HepG2 (cell line): ENCODE measurements around the gene CNDP1. TPM values are rescaled to one million over a fixed set of nuclear protein-coding genes. Genes with fewer than 3 reads are reported as not detected.
A peak's percentile ranks its signal among the peaks of the same experiment; 100 is the strongest.

Experiments
- ATAC-seq: fragments of 200-7000 bp; cut with Tn5 transposase; 3 replicates; pipeline ENCODE4 v1.9.1; 2020; ENCODE audit warnings: mild to moderate bottlenecking, moderate library complexity
- BruUV-seq: library from RNA; stranded (reverse); fragments of 400-500 nt; replicated peaks from 2 replicates; lab custom pipeline; 2021; lab: Mats Ljungman, UMichigan
- CTCF ChIA-PET: fragments of 300-600 bp; formaldehyde crosslinking; extraction: SDS; loops from one replicate; lab custom pipeline; 2021; ENCODE audit warnings: low total read pairs, inconsistent platforms, low intra/inter-chr PET ratio; lab: Yijun Ruan, JAX
- POLR2A ChIA-PET: fragments of 350-600 bp; sonication (Branson Sonifier 250); formaldehyde crosslinking; loops from one replicate; lab custom pipeline; 2020; ENCODE audit warnings: antibody characterized with exemption, inconsistent platforms; lab: Yijun Ruan, JAX
- DNase-seq: peaks from one replicate; pipeline ENCODE4 v3.0.0-alpha.2; 2015; ENCODE audit warnings: low spot score
- FAIRE-seq: peaks from 3 replicates; lab custom pipeline; 2011; peaks lifted over from hg19 to GRCh38; lab: Jason Lieb, UNC
- H2AFZ ChIP-seq: one replicate; pipeline ENCODE4 v1.6.1; 2011; ENCODE audit warnings: low read length, inconsistent platforms
- H3K27ac ChIP-seq: fragments of 300-600 bp; 3 replicates; pipeline ENCODE4 v1.8.0; 2011; ENCODE audit warnings: mixed run types, mild to moderate bottlenecking, mixed read lengths, low read length, inconsistent platforms; ENCODE audit not compliant: insufficient read depth; ENCODE audit errors: extremely low read length
- H3K27me3 ChIP-seq, 2 experiments: fragments of 200-600 bp in 1 of 2; 2 replicates in 1 of 2; 3 replicates in 1 of 2; pipeline versions ENCODE4 v1.6.0 to v1.8.0; 2011; ENCODE audit warnings: low read length in 2 of 2, mild to moderate bottlenecking in 2 of 2, moderate library complexity in 2 of 2, inconsistent platforms in 1 of 2; ENCODE audit not compliant: insufficient read depth in 2 of 2, control insufficient read depth in 1 of 2
- H3K36me3 ChIP-seq, 2 experiments: fragments of 200-600 bp in 1 of 2; replicated peaks in 1 of 2; 2 replicates in 1 of 2; 3 replicates in 1 of 2; pipeline versions ENCODE4 v1.5.1 to v1.8.0; 2011; ENCODE audit warnings: low read length in 2 of 2, inconsistent platforms in 1 of 2; ENCODE audit not compliant: insufficient read depth in 2 of 2, control insufficient read depth in 1 of 2
- H3K4me1 ChIP-seq: 2 replicates; pipeline ENCODE4 v1.5.1; 2012; ENCODE audit warnings: low read length, inconsistent platforms; ENCODE audit not compliant: insufficient read depth
- H3K4me2 ChIP-seq: 2 replicates; pipeline ENCODE4 v1.6.0; 2011; ENCODE audit warnings: low read depth, low read length, inconsistent platforms
- H3K4me3 ChIP-seq, 3 experiments: fragments of 200-600 bp in 1 of 3; sonication (generic), shearing (Covaris generic) in 1 of 3; replicated peaks in 1 of 3; 2 replicates each; pipeline ENCODE4 v1.5.1; 2011 to 2016; ENCODE audit warnings: low read length in 3 of 3, inconsistent platforms in 2 of 3, low read depth in 2 of 3, mild to moderate bottlenecking in 2 of 3, control low read depth in 1 of 3, mixed read lengths in 1 of 3; ENCODE audit not compliant: insufficient read depth in 1 of 3
- H3K79me2 ChIP-seq: one replicate; pipeline ENCODE4 v1.6.1; 2011; ENCODE audit warnings: low read length, inconsistent platforms; ENCODE audit not compliant: insufficient read depth
- H3K9ac ChIP-seq: 2 replicates; pipeline ENCODE4 v1.6.0; 2011; ENCODE audit warnings: mild to moderate bottlenecking, low read depth, low read length, inconsistent platforms; ENCODE audit not compliant: insufficient read depth
- H3K9me3 ChIP-seq: 2 replicates; pipeline ENCODE4 v1.5.1; 2012; ENCODE audit warnings: mild to moderate bottlenecking, low read length
- H4K20me1 ChIP-seq: 2 replicates; pipeline ENCODE4 v1.6.0; 2011; ENCODE audit warnings: inconsistent platforms, mild to moderate bottlenecking, low read length, moderate library complexity; ENCODE audit not compliant: insufficient read depth
- AHR ChIP-seq: IDR thresholded peaks from 2 replicates; pipeline ENCODE4 v1.6.1; 2018; ENCODE audit warnings: missing genetic modification reagents, missing compliant biosample characterization
- CBX2 ChIP-seq, 2 experiments: fragments of 200-600 bp in 1 of 2; sonication (generic); formaldehyde crosslinking in 1 of 2; IDR thresholded peaks; 2 replicates each; pipeline versions ENCODE4 v1.7.0 to v1.8.1; 2018 to 2022; ENCODE audit warnings: low read depth in 2 of 2, low read length in 1 of 2, mild to moderate bottlenecking in 1 of 2, missing genetic modification reagents in 1 of 2
- ELF3 ChIP-seq: IDR thresholded peaks from 2 replicates; pipeline ENCODE4 v1.6.1; 2016; ENCODE audit warnings: missing genetic modification reagents, missing compliant biosample characterization
- GLMP ChIP-seq: sonication (generic); formaldehyde crosslinking; IDR thresholded peaks from 2 replicates; pipeline ENCODE4 v1.9.0; 2021; ENCODE audit warnings: missing genetic modification reagents, mild to moderate bottlenecking, borderline replicate concordance
- GZF1 ChIP-seq: sonication (generic); formaldehyde crosslinking; IDR thresholded peaks from 2 replicates; pipeline ENCODE4 v1.5.1; 2020; ENCODE audit warnings: mild to moderate bottlenecking, missing genetic modification reagents
- HDAC6 ChIP-seq: fragments of 200-600 bp; sonication (generic); IDR thresholded peaks from 2 replicates; pipeline ENCODE4 v1.7.0; 2017; ENCODE audit warnings: mild to moderate bottlenecking, antibody characterized with exemption, low read length, low read depth
- HMG20B ChIP-seq: conservative IDR thresholded peaks from 2 replicates; pipeline ENCODE4 v1.6.1; 2016; ENCODE audit warnings: missing genetic modification reagents, missing compliant biosample characterization
- IRX3 ChIP-seq: sonication (generic); formaldehyde crosslinking; IDR thresholded peaks from 2 replicates; pipeline ENCODE4 v1.8.1; 2023; ENCODE audit warnings: mild to moderate bottlenecking, low read depth, missing genetic modification reagents, borderline replicate concordance
- KAT2B ChIP-seq: fragments of 150-350 bp; IDR thresholded peaks from 2 replicates; pipeline ENCODE4 v1.6.1; 2014; ENCODE audit warnings: low read depth, low read length, borderline replicate concordance
- REXO4 ChIP-seq: sonication (generic); formaldehyde crosslinking; IDR thresholded peaks from 2 replicates; pipeline ENCODE4 v1.8.0; 2022; ENCODE audit warnings: missing genetic modification reagents, mild to moderate bottlenecking, borderline replicate concordance
- RFXAP ChIP-seq: sonication (generic); formaldehyde crosslinking; IDR thresholded peaks from 2 replicates; pipeline ENCODE4 v1.4.0; 2020; ENCODE audit warnings: missing genetic modification reagents, borderline replicate concordance
- SKIL ChIP-seq: sonication (generic); formaldehyde crosslinking; IDR thresholded peaks from 2 replicates; pipeline ENCODE4 v1.8.0; 2022; ENCODE audit warnings: missing genetic modification reagents, mild to moderate bottlenecking, moderate library complexity, borderline replicate concordance
- ZNF12 ChIP-seq: sonication (generic); formaldehyde crosslinking; IDR thresholded peaks from 2 replicates; pipeline ENCODE4 v1.5.0; 2020; ENCODE audit warnings: missing genetic modification reagents
- ZNF136 ChIP-seq: sonication (generic); formaldehyde crosslinking; IDR thresholded peaks from 2 replicates; pipeline ENCODE4 v1.8.1; 2022; ENCODE audit warnings: low read depth, mild to moderate bottlenecking, moderate library complexity, missing genetic modification reagents
- ZNF296 ChIP-seq: sonication (generic); formaldehyde crosslinking; conservative IDR thresholded peaks from 2 replicates; pipeline ENCODE4 v1.5.0; 2020; ENCODE audit warnings: mild to moderate bottlenecking, missing genetic modification reagents
- ZNF558 ChIP-seq: sonication (generic); formaldehyde crosslinking; IDR thresholded peaks from 2 replicates; pipeline ENCODE4 v1.9.0; 2022; ENCODE audit warnings: mild to moderate bottlenecking, missing genetic modification reagents, borderline replicate concordance
- WGBS: methylation state at CpG from one replicate; pipeline ENCODE4 v1.1.6; 2017; ENCODE audit warnings: low lambda C conversion rate; 5-methylcytosine and 5-hydroxymethylcytosine counted together
- in situ Hi-C: cut with HindIII; loops from 2 replicates; pipeline ENCODE4 v1.10.0; 2017; ENCODE audit warnings: low pct_unique_long_range_greater_than_20kb; ENCODE audit not compliant: extremely low pct_ligation_motif_present
- intact Hi-C: fragments of 100-400 bp; cut with micrococcal nuclease; formaldehyde crosslinking; loops from one replicate; pipeline ENCODE4 v1.10.0; 2022; ENCODE audit not compliant: unreplicated experiment
- polyA plus RNA-seq, 8 experiments: library from polyadenylated mRNA; depleted of rRNA in 3 of 8; stranded (reverse) in 7 of 8; unstranded in 1 of 8; fragments of >200 nt; fragmentation: Illumina TruSeq in 4 of 8; extraction: Trizol in 4 of 8; gene quantifications; 2 replicates each; pipeline versions ENCODE4 v1.2.1 to v1.2.3, GENCODE V29; 2011 to 2016; ENCODE audit warnings: low read depth in 4 of 8, missing spikeins in 1 of 8, mixed read lengths in 1 of 8; ENCODE audit not compliant: insufficient read depth in 1 of 8
- total RNA-seq, 5 experiments: library from RNA; depleted of rRNA; stranded (reverse); fragments of >200 nt; fragmentation: Illumina TruSeq; extraction: Trizol; gene quantifications; 2 replicates each; pipeline ENCODE4 v1.2.3, GENCODE V29; 2016; ENCODE audit warnings: low read depth in 1 of 5

CNDP1 gene
- total and polyA plus RNA-seq, 2 of the 13 experiments (the other 11 are each of a cell fraction or from before 2014, with no cell fraction given) = 0.01 TPM; not detected in 1

GRCh38 chr18:74525741-74526140 lies 8.6 kb upstream of the CNDP1 start:
- Histone ChIP-seq H4K20me1 (no peaks in the 10 kb centered on the region), H3K4me1 (peaks cover 7% of the 10 kb centered on the region; the same call in 1 of the 2 replicates), H3K36me3 (peaks cover 0 to 7% of the 10 kb centered on the region in 2 experiments; a peak in 2 of 5 replicates), H2AFZ (no peak overlapping the region), H3K9me3 (no peaks in the 10 kb centered on the region), H3K4me3 (no peak overlapping the region), H3K79me2 (no peaks in the 10 kb centered on the region), H3K27ac (no peak overlapping the region), H3K27me3 (0 out of 5 replicates have a peak, but pooled peaks cover 0 to under 1% of the 10 kb centered on the region in 2 experiments), H3K9ac (no peak overlapping the region), H3K4me2 (no peak overlapping the region)
- ATAC-seq = peak; percentile 54
- 22% methylated on average over 4 of the region's 9 CpGs for WGBS
- in situ Hi-C loops = no loop called here
- ChIA-PET CTCF (no interaction called here), POLR2A (interaction anchor here (2.0 kb wide), 1 partner anchor 16 kb away, joined by 7 read pairs; no protein-coding TSS in a partner anchor)
- TF ChIP-seq ZNF296 (CRISPR knock-in tag) (no peak), AHR (CRISPR knock-in tag) (no peak), KAT2B (no peak), SKIL (CRISPR knock-in tag) (no peak), ELF3 (no peak), HMG20B (CRISPR knock-in tag) (no peak)
- DNase-seq = no peak
- intact Hi-C loops = no loop called here
- BruUV-seq = no TSS peak
- FAIRE-seq = no peak

GRCh38 chr18:74526488-74526887 lies 7.8 kb upstream of the CNDP1 start:
- no peaks in the 10 kb centered on the region for H3K79me2 ChIP-seq
- peaks cover 7% of the 10 kb centered on the region; the same call in 1 of the 2 replicates for H3K4me1 ChIP-seq
- BruUV-seq = no TSS peak
- H2AFZ ChIP-seq = no peak overlapping the region
- POLR2A ChIA-PET = interaction anchor here (2.0 kb wide), 1 partner anchor 15 kb away, joined by 7 read pairs; no protein-coding TSS in a partner anchor
- CTCF ChIA-PET = no interaction called here
- H3K27ac ChIP-seq = no peak overlapping the region
- FAIRE-seq = no peak
- H3K27me3 ChIP-seq = 0 out of 5 replicates have a peak, but pooled peaks cover 0 to 5% of the 10 kb centered on the region in 2 experiments
- no peak overlapping the region for H3K9ac ChIP-seq
- 0 out of 5 replicates have a peak, but pooled peaks cover 0 to 2% of the 10 kb centered on the region in 2 experiments for H3K36me3 ChIP-seq
- no peak for ATAC-seq
- H3K4me2 ChIP-seq = no peak overlapping the region
- no peaks in the 10 kb centered on the region for H4K20me1 ChIP-seq
- intact Hi-C loops (no loop called here), in situ Hi-C loops (no loop called here)
- no peaks in the 10 kb centered on the region for H3K9me3 ChIP-seq
- 17% methylated on average over 2 of the region's 2 CpGs for WGBS
- no peak for DNase-seq
- no peak overlapping the region for H3K4me3 ChIP-seq
- no peak for TF ChIP-seq RFXAP (CRISPR knock-in tag)
- TF ChIP-seq GLMP = no peak
- TF ChIP-seq GZF1 (CRISPR knock-in tag) = no peak
- no peak for TF ChIP-seq HDAC6
- no peak for TF ChIP-seq IRX3
- no peak for TF ChIP-seq ZNF558 (CRISPR knock-in tag)
- TF ChIP-seq REXO4 (CRISPR knock-in tag) = no peak
- TF ChIP-seq CBX2 (IDR thresholded peaks at IDR 0.05; ENCODE audit: low read depth, low read length) = no peak
- no peak for TF ChIP-seq CBX2 (CRISPR knock-in tag; IDR thresholded peaks at IDR 0.05; ENCODE audit: low read depth)
- TF ChIP-seq ZNF136 (CRISPR knock-in tag) = no peak
- no peak for TF ChIP-seq ZNF12
